SH-SY5Y (cell line): ENCODE data around the gene RABGAP1.

Experiments
- GATA2 ChIP-seq: IDR thresholded peaks from 2 replicates; pipeline ENCODE4 v1.6.1; 2011; ENCODE audit warnings: mild to moderate bottlenecking, low read depth, low read length
- GATA3 ChIP-seq: IDR thresholded peaks from 2 replicates; pipeline ENCODE4 v1.6.1; 2011; ENCODE audit warnings: low read depth, mild to moderate bottlenecking, low read length, moderate library complexity

GRCh38 chr9:123138163-123138562, 197.3 kb downstream of the RABGAP1 start:
- no peak for TF ChIP-seq GATA3
- TF ChIP-seq GATA2: no peak
